Coronary artery (tissue), 2 donors: ENCODE results near the gene NFRKB.
"Not testable (repeated sequence)": the region's sequence is repeated elsewhere in the genome, so short reads cannot be mapped to it uniquely, and the experiment has no call there.

ENCODE experiments used
- DNase-seq: peaks from one replicate; pipeline ENCODE4 v3.0.0-alpha.2; 2017; ENCODE audit warnings: low spot score
- H3K27ac ChIP-seq, 2 donors: fragments of 200-600 bp; sonication (generic); one replicate each; pipeline ENCODE4 v1.5.1; 2016 to 2019
- H3K4me3 ChIP-seq: fragments of 200-600 bp; sonication (generic); 2 replicates; pipeline ENCODE4 v1.5.1; 2016; ENCODE audit warnings: mild to moderate bottlenecking, moderate library complexity
- CTCF ChIP-seq: fragments of 200-600 bp; sonication (generic); IDR thresholded peaks from one replicate; pipeline ENCODE4 v1.5.1; 2019; ENCODE audit warnings: antibody characterized with exemption

Gene NFRKB

GRCh38 chr11:129855086-129855485, 40.3 kb downstream of the NFRKB start:
- H3K4me3 ChIP-seq: no peak overlapping the region
- no peak overlapping the region for H3K27ac ChIP-seq
- no peak for TF ChIP-seq CTCF
- DNase-seq: no peak

- no peak for TF ChIP-seq CTCF
- Histone ChIP-seq H3K4me3 (no peak overlapping the region), H3K27ac (no peak overlapping the region)
- no peak for DNase-seq
Observed at GRCh38 chr11:129854232-129854805, 41.1 kb downstream of the NFRKB start.

GRCh38 chr11:129853518-129854231, 41.7 kb downstream of the NFRKB start:
- TF ChIP-seq CTCF: no peak
- no peak for DNase-seq
- Histone ChIP-seq H3K27ac (no peak overlapping the region), H3K4me3 (no peak overlapping the region)

GRCh38 chr11:129852125-129852740, 43.1 kb downstream of the NFRKB start:
- Histone ChIP-seq H3K27ac (no peak overlapping the region), H3K4me3 (no peak overlapping the region)
- DNase-seq: no peak
- no peak for TF ChIP-seq CTCF

GRCh38 chr11:129849447-129850130, 45.8 kb downstream of the NFRKB start:
- no peak for DNase-seq
- H3K4me3 ChIP-seq: no peak overlapping the region
- no peak for TF ChIP-seq CTCF
- no peak overlapping the region for H3K27ac ChIP-seq

- H3K4me3 ChIP-seq, DNase-seq, H3K27ac ChIP-seq: not testable (repeated sequence)
Observed at GRCh38 chr11:129847361-129847760, 48.0 kb downstream of the NFRKB start.

GRCh38 chr11:129846508-129847335, 48.7 kb downstream of the NFRKB start:
- no peak overlapping the region for H3K27ac ChIP-seq
- no peak for TF ChIP-seq CTCF
- DNase-seq: no peak
- no peak overlapping the region for H3K4me3 ChIP-seq
